Central memory CD8-positive, alpha-beta T cell (primary cell): ENCODE data around the gene ZC3H12D.

Source experiments
- ATAC-seq: fragments of 150-1000 bp; cut with Tn5 transposase; replicated peaks from 2 replicates; pipeline ENCODE4 v1.10.0; 2022; ENCODE audit warnings: mild to moderate bottlenecking, moderate FRiP score, moderate number of reproducible peaks; ENCODE audit not compliant: poor library complexity, severe bottlenecking; ENCODE audit errors: extremely low read depth
- DNase-seq, 2 donors: peaks; one replicate each; pipeline ENCODE4 v3.0.0; 2021; ENCODE audit warnings: low spot score in 2 of 2
- H3K27ac Mint-ChIP-seq: one replicate; pipeline ENCODE4 v1.8.0; 2022; ENCODE audit warnings: low read depth, mild to moderate bottlenecking, moderate library complexity, mixed read lengths
- H3K27me3 Mint-ChIP-seq: one replicate; pipeline ENCODE4 v1.8.0; 2022; ENCODE audit warnings: mixed read lengths
- H3K36me3 Mint-ChIP-seq: one replicate; pipeline ENCODE4 v1.8.0; 2022; ENCODE audit warnings: mild to moderate bottlenecking, moderate library complexity, mixed read lengths; ENCODE audit not compliant: insufficient read depth
- H3K4me1 Mint-ChIP-seq: one replicate; pipeline ENCODE4 v1.8.0; 2022; ENCODE audit warnings: mixed read lengths
- H3K4me3 Mint-ChIP-seq: one replicate; pipeline ENCODE4 v1.8.0; 2022; ENCODE audit warnings: mild to moderate bottlenecking, moderate library complexity, mixed read lengths
- H3K9me3 Mint-ChIP-seq: one replicate; pipeline ENCODE4 v1.8.0; 2022; ENCODE audit warnings: mixed read lengths

Gene ZC3H12D

DNA sequence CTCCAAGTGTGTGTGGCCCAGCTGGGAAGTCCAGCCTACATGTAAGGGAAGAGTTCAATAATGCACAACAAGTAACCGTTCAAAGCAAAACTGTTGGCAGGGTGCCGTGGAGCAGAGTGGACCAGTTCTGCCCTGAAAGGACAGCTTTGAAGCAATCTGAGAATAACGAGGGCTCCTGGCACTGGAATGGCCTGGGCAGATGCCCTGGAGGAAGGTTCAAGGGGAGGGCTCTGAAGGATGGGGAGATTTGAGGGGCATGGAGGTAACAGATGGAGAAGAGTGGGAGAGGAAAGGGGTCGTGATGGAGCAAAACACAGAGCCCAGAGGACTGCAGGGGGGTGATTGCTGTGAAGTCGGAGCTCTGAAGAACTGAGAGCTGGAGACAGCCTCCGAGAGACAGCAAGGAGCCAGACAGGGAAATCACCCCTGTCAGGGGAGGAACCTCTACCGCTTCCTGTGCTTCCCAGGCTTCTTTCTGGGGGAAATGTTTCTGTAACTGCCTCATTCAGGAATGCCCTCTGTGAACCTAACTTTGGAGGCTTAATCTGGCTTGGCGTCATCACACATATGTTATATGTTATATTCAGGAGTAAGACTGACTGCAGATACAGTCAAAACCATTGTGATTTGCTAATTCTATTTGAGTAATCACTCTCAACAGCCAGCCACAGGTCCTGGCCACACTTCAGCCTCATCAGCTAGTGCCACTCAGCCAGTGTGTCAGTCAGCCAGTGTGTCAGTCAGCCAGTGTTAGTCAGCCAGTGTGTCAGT is 41.2 kb downstream of the ZC3H12D start:
- Mint-ChIP-seq H3K4me3 (no peak overlapping the region), H3K27me3 (no peaks in the 10 kb centered on the region), H3K27ac (peak overlapping the region; percentile 56), H3K36me3 (peaks cover 4% of the 10 kb centered on the region), H3K9me3 (no peaks in the 10 kb centered on the region), H3K4me1 (no peaks in the 10 kb centered on the region)
- ATAC-seq: no peak
- no peak for DNase-seq

DNA sequence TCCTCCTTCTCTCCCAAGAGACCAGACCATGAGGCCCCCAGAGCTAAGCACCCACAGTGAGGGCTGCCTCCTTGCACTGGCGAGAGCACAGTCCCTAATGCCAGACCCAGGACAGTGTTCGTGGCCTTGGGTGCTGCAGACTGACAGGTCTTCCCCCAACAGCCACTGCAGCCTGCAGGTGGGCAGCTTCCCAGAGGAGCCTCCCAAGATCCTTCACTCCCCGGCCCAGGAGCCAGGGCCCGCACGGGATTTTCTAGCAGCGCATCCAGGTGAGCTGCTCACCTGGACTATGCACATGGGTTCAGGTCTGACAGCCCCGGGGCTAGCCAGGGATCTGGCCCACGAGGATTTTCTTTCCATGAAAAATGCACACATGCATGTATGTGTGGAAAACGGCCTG is 43.1 kb downstream of the ZC3H12D start:
- ATAC-seq: no peak
- H3K4me1 Mint-ChIP-seq: peaks cover 7% of the 10 kb centered on the region
- peaks cover 4% of the 10 kb centered on the region for H3K36me3 Mint-ChIP-seq
- no peaks in the 10 kb centered on the region for H3K9me3 Mint-ChIP-seq
- DNase-seq: no peak
- H3K27me3 Mint-ChIP-seq: no peaks in the 10 kb centered on the region
- H3K27ac Mint-ChIP-seq: no peak overlapping the region
- no peak overlapping the region for H3K4me3 Mint-ChIP-seq

DNA sequence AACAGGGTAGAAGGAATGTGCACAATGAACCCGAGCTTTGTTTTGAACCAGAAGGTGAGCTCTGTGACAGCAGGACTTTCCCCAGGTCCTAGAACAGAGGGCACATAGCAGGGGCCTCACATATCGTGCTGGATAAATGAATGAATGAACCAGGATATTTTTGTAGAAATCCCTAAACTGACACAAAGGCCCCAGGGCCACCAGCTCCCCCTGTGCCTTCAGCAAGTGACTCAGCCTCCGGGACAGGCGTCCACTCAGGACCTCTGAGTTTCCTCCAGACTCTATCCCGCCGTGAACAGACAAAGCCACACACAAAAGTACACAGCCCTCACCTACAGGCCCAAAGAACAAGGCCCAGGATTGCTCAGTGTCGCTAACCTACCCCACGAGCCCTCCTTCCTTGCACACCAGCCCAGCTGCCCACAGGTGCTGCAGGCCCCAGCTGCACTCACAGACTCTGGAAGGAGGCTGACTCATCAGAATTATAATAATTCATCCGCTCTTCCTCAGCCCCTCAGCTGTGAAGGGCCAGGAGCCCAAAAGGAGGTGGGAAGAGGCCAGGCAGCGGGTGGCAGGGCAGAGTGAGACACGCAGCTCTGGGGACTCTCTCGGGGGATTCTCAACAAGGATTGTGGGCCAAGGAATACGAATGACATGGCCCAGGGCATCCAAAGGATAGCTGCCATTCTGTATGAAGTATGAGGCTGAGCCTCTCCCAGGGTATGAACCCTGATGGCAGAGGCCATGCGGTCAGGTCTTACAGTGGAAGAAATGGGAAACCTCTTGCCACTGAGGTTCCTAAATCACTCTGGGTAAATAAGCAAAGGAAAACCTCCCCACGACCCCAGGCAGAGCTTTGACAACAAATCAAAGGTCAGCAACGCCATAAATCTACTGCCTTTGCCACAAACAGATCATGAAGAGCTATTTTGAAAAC is 43.8 kb downstream of the ZC3H12D start:
- no peak overlapping the region for H3K27ac Mint-ChIP-seq
- H3K9me3 Mint-ChIP-seq: no peaks in the 10 kb centered on the region
- no peaks in the 10 kb centered on the region for H3K27me3 Mint-ChIP-seq
- ATAC-seq (no peak), DNase-seq (no peak)
- peaks cover 4% of the 10 kb centered on the region for H3K36me3 Mint-ChIP-seq
- peaks cover 7% of the 10 kb centered on the region for H3K4me1 Mint-ChIP-seq
- no peak overlapping the region for H3K4me3 Mint-ChIP-seq

DNA sequence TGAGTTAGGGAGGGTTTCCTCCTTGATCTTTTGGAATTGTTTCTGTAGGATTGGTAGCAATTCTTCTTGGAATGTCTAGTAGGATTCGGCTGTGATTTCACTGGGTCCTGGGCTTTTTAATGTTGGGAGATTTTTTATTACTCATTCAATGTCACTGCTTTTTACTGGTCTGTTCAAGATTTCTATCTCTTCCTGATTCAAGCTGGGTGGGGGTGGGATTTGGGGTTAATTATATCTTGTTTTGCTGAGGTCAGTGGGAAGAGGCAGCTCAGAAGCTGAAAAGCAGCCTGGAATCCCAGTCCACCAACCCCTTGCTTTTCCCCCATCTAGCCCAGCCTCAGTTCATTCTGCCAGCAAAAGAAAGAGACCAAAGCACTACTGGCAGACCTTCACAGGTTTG is 45.2 kb downstream of the ZC3H12D start:
- Mint-ChIP-seq H3K27ac (no peak overlapping the region), H3K4me3 (no peak overlapping the region), H3K27me3 (no peaks in the 10 kb centered on the region), H3K4me1 (peaks cover 7% of the 10 kb centered on the region), H3K36me3 (no peaks in the 10 kb centered on the region), H3K9me3 (no peaks in the 10 kb centered on the region)
- ATAC-seq (no peak), DNase-seq (no peak)

DNA sequence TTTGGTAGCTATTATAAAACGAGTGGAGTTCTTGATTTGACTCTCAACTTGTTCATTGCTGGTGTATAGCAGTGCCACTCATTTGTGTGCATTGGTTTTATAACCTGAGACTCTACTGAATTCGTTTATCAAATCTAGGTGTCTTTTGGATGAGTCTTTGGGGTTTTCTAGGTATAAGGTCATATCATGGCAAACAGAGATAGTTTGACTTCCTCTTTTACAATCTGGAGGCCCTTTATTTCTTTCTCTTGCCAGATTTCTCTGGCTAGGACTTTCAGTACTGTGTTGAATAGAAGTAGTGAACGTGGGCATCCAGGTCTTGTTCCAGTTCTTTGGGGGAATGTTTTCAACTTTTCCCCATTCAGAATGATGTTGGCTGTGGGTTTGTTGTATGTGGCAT is 46.0 kb downstream of the ZC3H12D start:
- no peak for DNase-seq
- H3K4me1 Mint-ChIP-seq: peaks cover 7% of the 10 kb centered on the region
- no peak overlapping the region for H3K27ac Mint-ChIP-seq
- no peaks in the 10 kb centered on the region for H3K27me3 Mint-ChIP-seq
- H3K4me3 Mint-ChIP-seq: no peak overlapping the region
- no peaks in the 10 kb centered on the region for H3K36me3 Mint-ChIP-seq
- no peaks in the 10 kb centered on the region for H3K9me3 Mint-ChIP-seq
- ATAC-seq: no peak

DNA sequence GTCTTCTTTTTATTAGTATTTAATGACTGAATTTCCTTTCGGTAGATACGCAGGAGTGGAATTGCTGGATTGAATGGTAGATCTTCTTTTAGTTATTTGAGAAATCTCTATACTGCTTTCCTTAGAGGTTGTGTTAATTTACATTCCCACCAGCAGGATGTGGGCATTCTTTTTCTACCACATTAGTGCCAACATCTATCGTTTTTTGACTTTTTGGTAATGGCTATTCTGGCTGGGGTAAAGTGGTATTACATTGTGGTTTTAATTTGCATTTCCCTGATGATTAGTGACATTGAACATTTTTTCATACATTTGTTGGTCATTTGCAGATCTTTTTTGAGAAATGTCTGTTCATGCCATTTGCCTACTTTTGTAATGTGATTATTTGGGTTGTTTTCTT is 47.6 kb downstream of the ZC3H12D start:
- Mint-ChIP-seq H3K9me3 (no peaks in the 10 kb centered on the region), H3K36me3 (no peaks in the 10 kb centered on the region), H3K27ac (no peak overlapping the region), H3K4me1 (peaks cover 7% of the 10 kb centered on the region), H3K27me3 (no peaks in the 10 kb centered on the region), H3K4me3 (no peak overlapping the region)
- DNase-seq: no peak
- ATAC-seq: no peak

DNA sequence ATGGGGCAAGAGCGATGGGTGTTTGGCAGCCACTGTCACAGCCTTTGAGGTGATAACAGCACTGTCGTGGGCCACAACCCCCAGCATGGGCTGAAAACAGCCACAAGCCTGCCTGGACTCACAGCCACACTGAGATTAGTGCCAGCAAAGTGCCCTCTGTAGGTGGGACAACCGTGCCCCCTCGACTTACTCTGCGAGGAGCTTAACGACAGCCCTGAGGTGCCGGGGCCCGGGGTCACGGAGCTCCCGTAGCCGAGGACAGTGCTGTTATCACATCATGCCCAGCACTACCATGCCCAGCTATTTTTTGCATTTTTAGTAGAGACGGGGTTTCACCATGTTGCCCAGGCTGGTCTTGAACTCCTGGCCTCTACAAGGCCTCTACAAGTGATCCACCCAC is 48.2 kb downstream of the ZC3H12D start:
- DNase-seq (no peak), ATAC-seq (no peak)
- Mint-ChIP-seq H3K4me1 (peaks cover 12% of the 10 kb centered on the region), H3K27ac (no peak overlapping the region), H3K4me3 (no peak overlapping the region), H3K9me3 (no peaks in the 10 kb centered on the region), H3K36me3 (no peaks in the 10 kb centered on the region), H3K27me3 (no peaks in the 10 kb centered on the region)

DNA sequence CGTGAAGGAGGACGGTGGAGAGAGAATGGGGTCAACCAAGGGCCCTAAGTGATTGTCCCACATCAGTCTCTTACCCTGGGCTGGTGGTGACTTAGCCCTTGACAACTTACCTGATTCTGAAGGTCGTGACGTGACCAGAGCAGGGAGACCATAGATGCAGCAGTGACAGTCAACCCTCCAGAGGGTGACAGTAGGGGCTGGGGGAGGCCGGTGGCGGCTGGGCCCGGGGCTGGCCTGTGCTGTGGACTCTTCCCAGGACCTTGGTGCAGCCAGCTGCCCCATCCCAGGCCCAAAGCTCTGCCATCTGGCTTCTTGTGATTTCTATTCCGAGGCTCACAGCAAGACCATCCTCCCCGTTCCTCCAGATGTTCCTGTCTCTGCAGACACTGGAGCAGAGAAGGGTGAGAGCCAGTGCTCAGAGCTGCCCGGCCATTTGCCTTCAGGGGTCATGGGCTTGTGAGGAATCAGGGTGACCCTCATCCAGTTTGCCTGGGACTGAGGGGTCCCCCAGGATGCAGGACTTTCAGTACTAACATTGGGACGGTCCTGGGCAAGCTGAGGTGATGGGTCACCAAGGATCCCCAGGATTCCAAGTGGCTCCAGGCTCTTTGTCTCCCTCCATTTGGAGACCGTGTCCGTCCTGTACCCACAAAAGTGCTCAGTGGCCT is 48.8 kb downstream of the ZC3H12D start:
- no peaks in the 10 kb centered on the region for H3K9me3 Mint-ChIP-seq
- no peaks in the 10 kb centered on the region for H3K27me3 Mint-ChIP-seq
- no peak overlapping the region for H3K27ac Mint-ChIP-seq
- H3K36me3 Mint-ChIP-seq: no peaks in the 10 kb centered on the region
- H3K4me1 Mint-ChIP-seq: peaks cover 12% of the 10 kb centered on the region
- no peak for DNase-seq
- H3K4me3 Mint-ChIP-seq: no peak overlapping the region
- no peak for ATAC-seq

DNA sequence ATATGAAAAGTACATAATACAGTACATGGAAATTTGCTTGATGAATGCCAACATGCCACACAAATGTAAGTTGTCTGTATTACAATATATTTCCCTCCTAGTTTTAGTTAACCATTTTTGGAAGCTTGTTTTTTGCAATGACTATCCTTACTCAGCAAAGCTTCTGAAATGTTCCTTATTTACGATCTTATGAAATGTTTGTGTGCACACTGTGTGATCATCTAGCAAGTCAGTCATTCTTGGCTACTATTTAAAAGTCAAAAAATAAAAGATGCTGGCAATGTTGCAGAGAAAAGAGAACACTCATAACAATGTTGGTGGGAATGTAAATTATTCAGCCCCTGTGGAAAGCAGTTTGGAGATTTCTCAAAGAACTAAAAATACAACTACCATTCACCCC is 50.9 kb downstream of the ZC3H12D start:
- Mint-ChIP-seq H3K4me1 (peaks cover 12% of the 10 kb centered on the region), H3K36me3 (peaks cover 2% of the 10 kb centered on the region), H3K9me3 (no peaks in the 10 kb centered on the region), H3K4me3 (no peak overlapping the region), H3K27me3 (no peaks in the 10 kb centered on the region), H3K27ac (no peak overlapping the region)
- no peak for ATAC-seq
- DNase-seq: no peak

DNA sequence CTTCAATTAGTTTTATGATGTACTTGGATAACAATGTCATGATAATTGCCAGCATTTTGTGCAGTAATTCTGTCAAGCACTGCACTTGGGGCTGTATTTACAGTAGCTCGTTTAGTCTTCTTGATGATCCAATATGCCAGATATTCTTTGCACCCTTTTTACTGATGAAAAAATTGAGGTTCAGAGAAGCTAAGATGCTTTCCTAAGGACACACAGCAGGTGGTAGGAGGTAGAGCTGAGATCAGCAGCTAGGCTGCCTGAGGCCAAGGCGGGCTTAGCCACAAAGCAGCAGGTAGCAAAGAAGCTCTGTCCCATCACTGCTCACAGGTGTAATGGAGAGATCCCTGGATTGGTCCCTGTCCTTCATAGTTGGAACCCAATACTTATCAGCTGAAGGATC is 51.4 kb downstream of the ZC3H12D start:
- H3K27ac Mint-ChIP-seq: no peak overlapping the region

DNA sequence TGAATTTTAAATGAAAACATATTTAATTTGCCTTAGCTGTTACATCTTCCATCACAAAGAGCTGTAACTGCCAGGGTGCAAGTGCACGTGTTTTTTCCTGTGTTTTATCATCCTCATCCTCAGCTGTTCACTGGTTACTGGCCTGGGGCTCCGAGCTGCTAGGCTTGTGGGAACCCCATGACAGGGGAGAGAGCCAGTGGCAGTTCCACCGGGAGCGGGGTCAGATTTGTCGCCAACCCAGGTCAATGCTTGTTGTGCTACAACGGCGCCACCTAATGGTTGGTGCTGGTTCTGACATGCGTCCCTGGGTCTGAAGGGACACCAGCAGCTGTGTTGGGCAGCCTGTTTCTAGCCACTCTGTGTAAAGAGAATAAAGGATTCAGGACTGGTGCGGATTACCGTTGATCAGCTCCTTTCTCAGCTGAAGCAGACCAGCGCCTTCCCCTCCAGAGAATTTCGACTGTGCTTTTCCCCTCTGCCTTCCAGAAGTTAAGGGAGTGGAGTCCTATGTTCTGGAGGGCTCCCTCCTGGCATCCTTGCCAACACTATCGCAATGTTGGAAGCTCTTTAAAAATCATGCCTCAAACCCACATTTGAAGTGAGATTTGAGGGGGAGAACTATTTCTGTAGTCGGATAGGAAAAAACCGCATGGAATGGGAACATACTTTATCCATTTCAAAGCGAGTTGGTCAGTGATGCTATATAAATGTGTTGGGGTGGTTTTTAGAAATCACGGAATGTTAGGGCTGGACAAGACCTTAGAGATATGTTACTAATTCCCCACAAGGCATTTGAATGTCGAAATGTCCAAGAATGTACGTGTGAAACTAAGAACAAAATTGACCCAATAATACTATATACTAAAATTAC is 52.7 kb downstream of the ZC3H12D start:
- Mint-ChIP-seq H3K27ac (no peak overlapping the region), H3K4me1 (peaks cover 6% of the 10 kb centered on the region), H3K4me3 (no peak overlapping the region), H3K9me3 (no peaks in the 10 kb centered on the region), H3K27me3 (no peaks in the 10 kb centered on the region), H3K36me3 (peaks cover 2% of the 10 kb centered on the region)
- peak; percentile 75 to 90 for DNase-seq
- peak; percentile 75 for ATAC-seq

More for the DNA sequence above, 51.4 kb downstream of the ZC3H12D start:
- DNase-seq (no peak), ATAC-seq (no peak)
- Mint-ChIP-seq H3K27me3 (no peaks in the 10 kb centered on the region), H3K9me3 (no peaks in the 10 kb centered on the region), H3K36me3 (peaks cover 2% of the 10 kb centered on the region), H3K4me1 (peaks cover 12% of the 10 kb centered on the region), H3K4me3 (no peak overlapping the region)
